COLO829 (cell line): ENCODE results near the gene PRICKLE3.
"Not testable (repeated sequence)": the region's sequence is repeated elsewhere in the genome, so short reads cannot be mapped to it uniquely, and the experiment has no call there.

Source experiments
- DNase-seq: peaks from one replicate; pipeline ENCODE4 v3.0.0; 2012; ENCODE audit warnings: low spot score

PRICKLE3 gene

GRCh38 chrX:49155900-49156837 is 30.0 kb downstream of the PRICKLE3 start:
- DNase-seq = peak; percentile 81

- peak; percentile 63 for DNase-seq
Measured at GRCh38 chrX:49155243-49155899, 30.8 kb downstream of the PRICKLE3 start.

GRCh38 chrX:49153467-49153866 is 32.7 kb downstream of the PRICKLE3 start:
- DNase-seq = no peak

GRCh38 chrX:49149291-49149690 is 36.9 kb downstream of the PRICKLE3 start:
- not testable (repeated sequence) for DNase-seq

GRCh38 chrX:49148390-49149100 is 37.6 kb downstream of the PRICKLE3 start:
- DNase-seq = not testable (repeated sequence)

DNA sequence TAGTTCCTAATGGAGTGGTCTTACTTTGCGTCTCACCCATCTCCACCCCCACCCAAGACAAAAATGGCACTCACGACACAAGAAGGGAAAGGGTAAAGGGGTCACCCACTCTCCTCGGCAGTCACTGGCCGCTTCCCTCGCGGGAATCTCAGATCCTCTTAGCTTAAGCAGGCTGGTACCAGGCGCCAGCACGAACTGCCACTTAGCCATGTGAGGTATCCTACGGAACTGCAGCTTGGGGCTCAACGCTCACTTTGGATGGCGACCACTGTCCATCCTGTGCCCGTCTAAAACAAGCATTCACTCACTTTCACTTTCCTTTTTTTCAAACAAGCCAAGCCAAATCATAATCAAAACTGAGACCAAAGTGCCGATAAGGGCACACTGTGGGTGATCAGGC is 38.2 kb downstream of the PRICKLE3 start:
- no peak for DNase-seq

DNA sequence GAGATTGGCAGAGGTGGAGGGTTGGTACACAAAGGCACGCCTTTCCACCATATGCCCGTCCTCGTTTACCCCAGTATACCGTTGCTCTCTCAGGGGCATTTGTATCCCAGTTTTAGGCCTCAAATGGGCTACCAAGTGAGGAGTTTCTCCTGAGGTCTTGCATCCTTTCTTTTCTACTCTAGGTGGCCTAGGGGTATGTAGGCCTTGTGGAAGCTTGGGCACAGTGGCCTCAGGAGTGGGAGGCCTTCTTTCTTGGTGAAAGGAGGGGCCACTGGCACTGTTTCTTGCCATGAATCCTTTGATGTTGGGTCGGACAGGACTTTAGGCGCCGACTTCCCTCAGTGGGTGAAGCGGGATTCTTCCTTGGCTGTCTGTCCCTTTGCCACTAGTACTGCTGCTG is 38.9 kb downstream of the PRICKLE3 start:
- no peak for DNase-seq

DNA sequence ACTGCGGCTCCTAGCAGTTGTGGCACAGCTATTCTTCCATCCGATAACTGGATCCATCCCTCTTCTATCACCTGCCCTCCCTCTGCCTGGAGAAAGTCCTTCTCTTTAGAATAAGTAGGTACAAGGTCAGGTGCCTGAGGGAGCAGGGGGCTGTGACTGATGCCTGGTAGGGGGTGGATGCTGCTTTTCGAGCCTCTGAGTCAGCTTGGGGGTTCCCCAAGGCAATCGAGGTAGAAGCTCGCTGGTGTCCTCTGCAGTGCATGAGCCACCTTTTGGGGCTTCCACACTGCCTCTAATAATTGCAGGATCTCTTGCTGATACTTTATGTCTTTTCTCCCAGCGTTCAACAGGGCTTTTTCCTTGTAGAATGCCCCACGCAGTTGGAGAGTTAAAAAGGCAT is 43.0 kb downstream of the PRICKLE3 start:
- DNase-seq = not testable (repeated sequence)

GRCh38 chrX:49142264-49142663 is 43.9 kb downstream of the PRICKLE3 start:
- DNase-seq = not testable (repeated sequence)

DNA sequence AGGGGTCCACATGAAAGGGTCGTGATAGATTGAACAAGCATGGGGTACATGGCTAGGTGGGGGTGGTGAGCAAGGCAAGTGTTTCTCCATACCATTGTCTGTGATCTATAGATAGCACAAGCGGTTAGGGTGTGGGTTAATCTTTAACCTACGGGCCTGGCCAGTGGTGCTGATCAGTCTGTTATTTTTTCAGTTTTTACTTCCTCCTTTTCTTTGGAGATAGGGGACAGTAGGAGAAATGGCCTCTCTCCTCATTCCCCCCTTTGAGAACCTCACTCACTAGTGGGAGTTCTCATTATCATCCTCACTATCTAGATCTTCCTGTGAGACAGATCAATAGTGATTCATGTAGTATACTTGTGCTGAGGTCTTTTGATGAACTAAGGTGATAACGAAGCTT is 46.5 kb downstream of the PRICKLE3 start:
- no peak for DNase-seq

DNA sequence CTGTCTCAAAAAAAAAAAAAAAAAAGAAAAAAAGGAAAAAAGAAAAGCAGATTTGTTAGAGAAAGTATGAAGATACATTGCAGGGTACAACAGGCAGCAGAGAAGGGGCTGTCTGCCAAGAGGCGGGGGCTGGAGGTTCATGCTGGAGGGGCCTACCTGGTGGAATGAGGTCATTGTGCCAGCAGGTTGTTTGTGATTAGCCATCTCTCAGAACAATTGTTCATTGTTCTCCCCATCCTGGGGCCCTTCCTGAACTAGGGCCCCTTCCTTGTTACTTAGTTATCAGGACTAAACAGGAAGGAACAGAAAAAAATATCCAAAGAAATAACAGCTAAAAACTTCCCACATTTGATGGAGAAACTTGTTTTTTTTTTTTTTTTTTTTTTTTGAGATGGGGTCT is 48.7 kb downstream of the PRICKLE3 start:
- DNase-seq = no peak

DNA sequence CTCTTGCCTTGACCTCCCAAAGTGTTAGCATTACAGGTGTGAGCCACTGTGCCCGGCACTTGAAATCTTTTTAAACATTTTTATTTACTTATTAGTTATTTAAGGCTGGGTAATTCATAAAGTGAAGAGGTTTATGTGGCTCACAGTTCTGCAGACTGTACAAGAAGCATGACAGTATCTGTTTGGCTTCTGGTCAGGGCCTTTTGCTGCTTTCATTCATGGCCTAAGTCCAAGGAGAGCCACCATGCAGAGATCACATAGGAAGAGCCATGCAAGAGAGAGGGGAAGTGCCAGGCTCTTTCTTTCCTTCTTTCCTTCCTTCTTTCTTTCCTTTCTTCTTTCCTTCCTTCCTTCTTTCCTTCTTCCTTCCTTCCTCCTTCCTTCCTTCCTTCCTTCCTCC is 52.4 kb downstream of the PRICKLE3 start:
- DNase-seq = no peak

DNA sequence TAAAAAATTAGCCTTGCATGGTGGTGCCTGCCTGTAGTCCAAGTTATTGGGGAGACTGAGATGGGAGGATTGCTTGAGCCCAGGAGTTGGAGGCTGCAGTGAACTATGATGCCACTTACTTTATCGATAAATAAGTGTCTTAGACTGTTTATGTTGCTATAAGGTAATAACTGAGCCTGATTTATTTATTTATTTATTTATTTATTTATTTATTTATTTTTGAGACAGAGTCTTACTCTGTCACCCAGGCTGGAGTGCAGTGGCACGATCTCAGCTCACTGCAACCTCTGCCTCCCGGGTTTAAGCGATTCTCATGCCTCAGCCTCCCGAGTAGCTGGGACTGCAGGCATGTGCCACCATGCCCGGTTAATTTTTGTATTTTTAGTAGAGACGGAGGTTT is 53.9 kb downstream of the PRICKLE3 start:
- not testable (repeated sequence) for DNase-seq

DNA sequence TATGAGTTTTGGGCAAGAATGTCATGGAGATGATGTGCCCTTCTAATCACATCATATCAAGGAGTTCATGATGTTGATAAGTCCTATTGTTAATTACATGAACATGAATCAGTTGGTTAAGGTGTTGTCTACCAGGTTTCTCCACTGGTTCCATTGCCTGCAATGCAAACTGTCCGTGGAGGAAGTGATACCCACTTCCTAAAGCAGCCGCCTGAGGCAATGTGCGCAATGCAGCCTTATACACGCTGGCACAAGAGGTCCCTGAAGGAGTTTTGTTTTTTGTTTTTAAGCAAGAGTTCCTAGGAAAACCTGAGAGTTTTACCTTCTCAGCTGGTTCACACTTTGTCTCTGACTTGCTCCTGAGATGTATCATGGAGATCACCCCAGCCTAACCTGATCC is 56.7 kb downstream of the PRICKLE3 start:
- DNase-seq = no peak

GRCh38 chrX:49127742-49128258 is 58.4 kb downstream of the PRICKLE3 start:
- DNase-seq = not testable (repeated sequence)
